SH-SY5Y (cell line): Measurements from ENCODE around the gene GUCY1A2.

Experiments used
- GATA2 ChIP-seq: IDR thresholded peaks from 2 replicates; pipeline ENCODE4 v1.6.1; 2011; ENCODE audit warnings: mild to moderate bottlenecking, low read depth, low read length
- GATA3 ChIP-seq: IDR thresholded peaks from 2 replicates; pipeline ENCODE4 v1.6.1; 2011; ENCODE audit warnings: low read depth, mild to moderate bottlenecking, low read length, moderate library complexity

DNA sequence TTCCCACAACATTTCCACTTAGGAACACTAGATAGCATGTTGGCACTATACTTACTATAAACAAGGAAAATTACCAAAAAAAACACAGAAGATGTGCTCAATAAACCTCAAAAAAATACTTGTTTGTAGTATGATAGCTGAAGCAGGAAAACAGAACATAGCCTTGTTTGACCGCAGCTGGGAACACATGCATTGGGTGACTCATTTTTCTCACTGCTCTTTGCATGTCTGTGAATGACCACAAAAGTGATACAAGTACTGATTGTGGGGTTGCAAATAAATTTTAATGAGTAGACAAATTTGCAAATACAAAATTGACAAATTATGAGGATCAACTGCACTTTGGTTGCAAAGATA is 22.8 kb upstream of the GUCY1A2 start:
- TF ChIP-seq GATA3 (no peak), GATA2 (no peak)
